GM12891 (cell line): ENCODE measurements around the gene CCDC18.

Experiments used
- PAX5 ChIP-seq: IDR thresholded peaks from 2 replicates; pipeline ENCODE4 v1.6.1; 2011; ENCODE audit warnings: low read length, moderate library complexity, mild to moderate bottlenecking; ENCODE audit not compliant: insufficient read depth, severe bottlenecking
- POLR2A ChIP-seq: IDR thresholded peaks from 2 replicates; pipeline ENCODE4 v1.6.1; 2011; ENCODE audit warnings: low read depth, low read length, control low read depth
- POLR2AphosphoS5 ChIP-seq: IDR thresholded peaks from 2 replicates; pipeline ENCODE4 v1.6.1; 2011; ENCODE audit warnings: low read depth, low read length, control low read depth
- TAF1 ChIP-seq: IDR thresholded peaks from 2 replicates; pipeline ENCODE4 v1.6.1; 2011; ENCODE audit warnings: low read depth, low read length, control low read depth

GRCh38 chr1:93317207-93317606, 136.7 kb downstream of the CCDC18 start:
- TF ChIP-seq PAX5 (no peak), TAF1 (no peak), POLR2A (no peak), POLR2AphosphoS5 (no peak)
